Right lobe of liver (tissue), 6 donors: Measurements from ENCODE around the gene TPO. TPM values are rescaled to one million over a fixed set of nuclear protein-coding genes. Genes with fewer than 3 reads are reported as not detected.

Experiments
- ATAC-seq, 4 donors: fragments of 200-7000 bp; cut with Tn5 transposase; one replicate each; pipeline ENCODE4 v1.9.1; 2020; ENCODE audit warnings: mild to moderate bottlenecking in 4 of 4, moderate library complexity in 4 of 4
- DNase-seq, 3 donors: peaks; one replicate each; pipeline ENCODE4 v3.0.0-alpha.2; 2020
- H3K27ac ChIP-seq, 3 donors: fragments of 200-600 bp; one replicate each; pipeline ENCODE4 v1.8.0; 2022
- H3K27me3 ChIP-seq, 2 donors: fragments of 200-600 bp; one replicate each; pipeline ENCODE4 v1.8.0; 2022
- H3K36me3 ChIP-seq, 4 donors: fragments of 200-600 bp; sonication (generic) in 1 of 4; one replicate each; pipeline versions ENCODE4 v1.5.1 to v1.8.0; 2017 to 2022; ENCODE audit warnings: control low read depth in 1 of 4
- H3K4me1 ChIP-seq, 4 donors: fragments of 200-600 bp; sonication (generic) in 1 of 4; one replicate each; pipeline versions ENCODE4 v1.5.1 to v1.8.0; 2017 to 2022; ENCODE audit warnings: control low read depth in 1 of 4
- H3K4me3 ChIP-seq, 3 donors: fragments of 200-600 bp; one replicate each; pipeline ENCODE4 v1.8.0; 2022
- H3K9me3 ChIP-seq, 4 donors: fragments of 200-600 bp; sonication (generic) in 1 of 4; one replicate each; pipeline versions ENCODE4 v1.5.1 to v1.8.0; 2017 to 2022; ENCODE audit warnings: control low read depth in 1 of 4
- POLR2A ChIP-seq: fragments of 450-650 bp; IDR thresholded peaks from one replicate; pipeline ENCODE4 v1.6.1; 2017; ENCODE audit warnings: antibody characterized with exemption, mild to moderate bottlenecking
- WGBS: methylation state at CpG from one replicate; pipeline ENCODE4 v1.1.6; 2018; ENCODE audit warnings: low coverage, low lambda C conversion rate; ENCODE audit not compliant: insufficient coverage; ENCODE audit errors: missing lambda C conversion rate; 5-methylcytosine and 5-hydroxymethylcytosine counted together
- intact Hi-C, 2 donors: fragments of 100-400 bp; cut with DNase I; formaldehyde crosslinking; loops; one replicate each; pipeline versions ENCODE4 v1.11.2 to v1.14.1; 2022
- total RNA-seq, 6 experiments: library from RNA; depleted of rRNA in 2 of 6; stranded (reverse); fragments of >200 nt in 2 of 6; fragmentation: NEBNext Ultra II Directional in 3 of 6; extraction: Animal tissue kit (Norgen Biotek cat#: 25700) in 3 of 6; gene quantifications; one replicate each; pipeline versions ENCODE4 v1.1.0 to v1.2.4, GENCODE V29; 2016 to 2023
- TF ChIP-seq, protein P1 (sequence below), 4 donors: fragments of 200-600 bp in 3 of 4; fragments of 450-650 bp in 1 of 4; IDR thresholded peaks; one replicate each; pipeline versions ENCODE4 v1.5.1 to v1.8.0; 2016 to 2022; ENCODE audit warnings: antibody characterized with exemption in 4 of 4, mild to moderate bottlenecking in 2 of 4
- donor health status: DM: no; HTN: yes; CAD: no.
- donor health status: DM: no; HTN: no; CAD: no.
- donor health status: DM: no; HTN: no; CAD: no.
- donor health status: DM: no; HTN: yes; CAD: no.
- donor health status: DM: no; HTN: yes; CAD: no.

Gene TPO
- total RNA-seq, 6 experiments from 2014 or later: not detected

DNA sequence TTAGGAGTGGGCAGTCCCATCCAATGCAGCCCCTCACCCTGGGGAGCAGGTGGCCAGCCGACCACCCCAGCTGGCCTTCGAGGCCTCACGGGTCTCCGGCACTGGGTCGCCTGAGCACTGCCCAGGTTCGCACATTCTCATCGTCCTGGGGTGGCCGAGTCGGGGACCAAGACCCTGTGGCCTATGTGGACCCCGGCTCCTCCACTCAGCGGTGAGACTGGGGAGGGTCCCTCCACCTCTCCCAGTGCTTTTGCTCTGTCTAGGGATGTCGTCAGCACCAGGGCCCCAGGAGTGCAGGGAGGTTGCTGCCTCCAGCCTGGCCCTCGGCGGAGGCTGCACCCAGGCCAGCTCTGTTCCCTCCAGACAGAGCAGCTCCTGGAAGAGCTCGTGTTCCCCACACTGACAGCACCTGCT is 89.6 kb downstream of the TPO start:
- Histone ChIP-seq H3K36me3 (no peaks in the 10 kb centered on the region), H3K27me3 (no peaks in the 10 kb centered on the region), H3K4me1 (no peaks in the 10 kb centered on the region), H3K4me3 (no peak overlapping the region), H3K9me3 (no peaks in the 10 kb centered on the region), H3K27ac (no peak overlapping the region)
- 53% methylated on average over 2 of the region's 15 CpGs for WGBS
- DNase-seq: peak in 2 of 3 donors; percentile 34 to 54
- peak in 1 of 4 donors; percentile 30 for ATAC-seq
- TF ChIP-seq POLR2A: no peak
- intact Hi-C loops: no loop called here

DNA sequence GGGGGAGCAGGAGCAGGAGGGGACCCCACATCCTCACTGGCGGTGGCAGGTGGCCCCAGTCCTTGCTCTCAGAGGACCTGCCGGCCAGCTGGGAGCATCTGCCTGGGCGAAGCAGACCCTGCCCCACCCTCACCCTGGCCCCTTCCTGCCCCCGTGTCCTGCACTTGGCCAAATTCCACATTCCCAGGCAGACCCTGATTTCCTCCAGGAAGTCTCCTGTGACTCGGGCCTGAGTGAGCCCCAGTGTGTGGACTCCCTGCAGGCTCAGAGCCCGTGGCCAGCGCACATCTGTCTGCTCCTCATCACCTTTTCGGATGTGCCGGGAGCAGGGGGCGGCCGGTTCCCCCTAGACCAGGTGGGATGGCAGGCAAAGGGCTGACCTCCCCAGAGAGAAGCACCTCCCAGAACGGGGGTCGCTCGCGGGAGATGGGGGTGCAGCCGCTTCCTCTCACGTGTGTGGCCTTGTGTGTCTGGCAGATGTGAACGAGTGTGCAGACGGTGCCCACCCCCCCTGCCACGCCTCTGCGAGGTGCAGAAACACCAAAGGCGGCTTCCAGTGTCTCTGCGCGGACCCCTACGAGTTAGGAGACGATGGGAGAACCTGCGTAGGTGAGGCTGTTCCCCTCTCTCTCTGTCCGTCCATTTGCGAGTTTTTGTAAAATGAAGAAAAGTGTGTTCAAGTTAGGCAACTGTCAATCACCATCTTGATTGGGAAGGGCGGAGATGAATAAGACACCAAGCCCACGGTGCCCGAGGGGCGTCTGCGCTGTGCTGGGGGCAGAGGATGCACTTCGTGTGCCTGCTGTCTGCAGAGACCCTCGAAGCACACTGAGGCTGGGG is 90.4 kb downstream of the TPO start:
- WGBS: 56% methylated on average over 4 of the region's 36 CpGs
- peak in 2 of 3 donors; percentile 33 to 47 for DNase-seq
- peak in 1 of 4 donors; percentile 27 for ATAC-seq

DNA sequence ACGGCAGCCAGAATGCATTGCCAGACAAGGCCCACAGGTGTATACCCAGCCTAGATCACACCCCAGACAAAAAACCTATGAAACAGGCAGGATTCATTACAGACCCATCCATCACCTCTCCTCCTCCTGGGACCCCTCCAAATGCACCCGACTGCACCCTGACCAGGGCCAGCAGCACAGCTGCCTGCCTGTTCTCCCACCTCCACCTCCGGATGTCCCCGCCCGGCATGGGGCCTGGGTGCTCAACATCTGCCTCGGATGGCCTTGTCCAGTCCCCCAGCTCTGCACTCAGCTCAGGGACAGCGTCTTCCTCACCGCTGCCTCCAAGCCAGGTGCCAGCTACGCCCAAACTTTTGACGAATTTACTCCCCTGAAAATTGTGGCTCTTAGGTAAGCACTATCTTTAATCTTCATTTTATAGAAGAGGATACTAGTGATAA is 91.1 kb downstream of the TPO start:
- ATAC-seq: no peak
- TF ChIP-seq POLR2A: no peak
- TF ChIP-seq, protein P1, sequence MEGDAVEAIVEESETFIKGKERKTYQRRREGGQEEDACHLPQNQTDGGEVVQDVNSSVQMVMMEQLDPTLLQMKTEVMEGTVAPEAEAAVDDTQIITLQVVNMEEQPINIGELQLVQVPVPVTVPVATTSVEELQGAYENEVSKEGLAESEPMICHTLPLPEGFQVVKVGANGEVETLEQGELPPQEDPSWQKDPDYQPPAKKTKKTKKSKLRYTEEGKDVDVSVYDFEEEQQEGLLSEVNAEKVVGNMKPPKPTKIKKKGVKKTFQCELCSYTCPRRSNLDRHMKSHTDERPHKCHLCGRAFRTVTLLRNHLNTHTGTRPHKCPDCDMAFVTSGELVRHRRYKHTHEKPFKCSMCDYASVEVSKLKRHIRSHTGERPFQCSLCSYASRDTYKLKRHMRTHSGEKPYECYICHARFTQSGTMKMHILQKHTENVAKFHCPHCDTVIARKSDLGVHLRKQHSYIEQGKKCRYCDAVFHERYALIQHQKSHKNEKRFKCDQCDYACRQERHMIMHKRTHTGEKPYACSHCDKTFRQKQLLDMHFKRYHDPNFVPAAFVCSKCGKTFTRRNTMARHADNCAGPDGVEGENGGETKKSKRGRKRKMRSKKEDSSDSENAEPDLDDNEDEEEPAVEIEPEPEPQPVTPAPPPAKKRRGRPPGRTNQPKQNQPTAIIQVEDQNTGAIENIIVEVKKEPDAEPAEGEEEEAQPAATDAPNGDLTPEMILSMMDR (IDR thresholded peaks at IDR 0.05): no peak

More for the DNA sequence above, 90.4 kb downstream of the TPO start:
- Histone ChIP-seq H3K27ac (no peak overlapping the region), H3K36me3 (no peaks in the 10 kb centered on the region), H3K4me3 (no peak overlapping the region), H3K9me3 (no peaks in the 10 kb centered on the region), H3K27me3 (no peaks in the 10 kb centered on the region), H3K4me1 (no peaks in the 10 kb centered on the region)
- TF ChIP-seq, protein P1 (IDR thresholded peaks at IDR 0.05): no peak
- TF ChIP-seq POLR2A: no peak
- intact Hi-C loops: no loop called here

DNA sequence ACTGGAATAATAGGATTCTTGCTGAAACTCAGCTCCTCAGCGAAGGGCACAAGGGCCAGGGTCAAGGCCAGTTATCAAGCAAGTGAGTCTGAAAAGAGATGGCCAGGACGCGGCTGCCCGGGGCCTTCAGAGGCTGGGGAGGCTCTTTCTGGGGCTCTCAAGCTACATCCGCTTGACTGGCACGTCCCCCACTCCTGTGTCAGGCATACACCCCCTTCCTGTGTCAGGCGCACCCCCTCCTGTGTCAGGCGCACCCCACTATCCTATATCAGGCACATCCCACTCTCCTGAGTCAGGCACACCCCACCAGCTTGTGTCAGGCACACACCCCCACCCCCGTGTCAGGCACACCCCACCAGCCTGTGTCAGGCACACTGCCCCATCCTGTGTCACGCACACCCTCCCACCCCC is 91.8 kb downstream of the TPO start:
- peak in 2 of 3 donors; percentile 24 to 33 for DNase-seq
- H3K4me3 ChIP-seq: no peak overlapping the region

More for the DNA sequence above, 91.1 kb downstream of the TPO start:
- Histone ChIP-seq H3K27me3 (no peaks in the 10 kb centered on the region), H3K4me3 (no peak overlapping the region), H3K36me3 (no peaks in the 10 kb centered on the region), H3K9me3 (no peaks in the 10 kb centered on the region), H3K27ac (no peak overlapping the region), H3K4me1 (no peaks in the 10 kb centered on the region)
- DNase-seq: peak in 2 of 3 donors; percentile 32 to 43
- intact Hi-C loops: no loop called here
- no CpG with 5 or more reads among the region's 10 CpGs for WGBS

More for the DNA sequence above, 91.8 kb downstream of the TPO start:
- 71% methylated on average over 4 of the region's 10 CpGs for WGBS
- intact Hi-C loops: no loop called here
- ATAC-seq: no peak
- H3K27ac ChIP-seq: no peak overlapping the region
- no peaks in the 10 kb centered on the region for H3K9me3 ChIP-seq
- no peaks in the 10 kb centered on the region for H3K4me1 ChIP-seq
- H3K27me3 ChIP-seq: no peaks in the 10 kb centered on the region
- no peak for TF ChIP-seq POLR2A
- TF ChIP-seq, protein P1 (IDR thresholded peaks at IDR 0.05): no peak
- H3K36me3 ChIP-seq: no peaks in the 10 kb centered on the region
